ENCODE data around the gene PLN. TPM values are rescaled to one million over a fixed set of nuclear protein-coding genes. Genes with fewer than 3 reads are reported as not detected.
A peak's percentile ranks its signal among the peaks of the same experiment; 100 is the strongest.

PLN gene
- total RNA-seq, 1 experiment from 2014 or later: 0.05 TPM

- peak; percentile 7 for DNase-seq (ENCODE audit: low read depth)
Observed at GRCh38 chr6:118537574-118537973, 10.5 kb upstream of the PLN start.

- peak; percentile 83 for DNase-seq (ENCODE audit: low read depth)
Observed at GRCh38 chr6:118542184-118542952, 5.7 kb upstream of the PLN start.

GRCh38 chr6:118544105-118544504, 4.0 kb upstream of the PLN start:
- no peak for DNase-seq (ENCODE audit: low read depth)

GRCh38 chr6:118546164-118546879, 1.8 kb upstream of the PLN start:
- no peak for DNase-seq (ENCODE audit: low read depth)

- no peak for DNase-seq (ENCODE audit: low read depth)
Observed at GRCh38 chr6:118546880-118547218, 1.2 kb upstream of the PLN start.

- no peak for DNase-seq (ENCODE audit: low read depth)
Observed at GRCh38 chr6:118548613-118549012, 517 bp downstream of the PLN start.

GRCh38 chr6:118551063-118552053, 3.3 kb downstream of the PLN start:
- peak; percentile 41 for DNase-seq (ENCODE audit: low read depth)

GRCh38 chr6:118553132-118553531, 5.0 kb downstream of the PLN start:
- DNase-seq (ENCODE audit: low read depth): no peak

GRCh38 chr6:118554698-118555097, 6.6 kb downstream of the PLN start:
- no peak for DNase-seq (ENCODE audit: low read depth)

GRCh38 chr6:118558464-118559217, 10.5 kb downstream of the PLN start:
- no peak for DNase-seq (ENCODE audit: low read depth)

- no peak for DNase-seq (ENCODE audit: low read depth)
Observed at GRCh38 chr6:118559659-118560058, 11.6 kb downstream of the PLN start.

GRCh38 chr6:118562248-118562647, 14.2 kb downstream of the PLN start:
- no peak for DNase-seq (ENCODE audit: low read depth)

GRCh38 chr6:118562959-118563358, 14.9 kb downstream of the PLN start:
- DNase-seq (ENCODE audit: low read depth): peak; percentile 20

- peak; percentile 48 for DNase-seq (ENCODE audit: low read depth)
Observed at GRCh38 chr6:118565311-118565960, 17.3 kb downstream of the PLN start.

- no peak for DNase-seq (ENCODE audit: low read depth)
Observed at GRCh38 chr6:118567974-118568373, 19.9 kb downstream of the PLN start.

GRCh38 chr6:118569498-118569897, 21.4 kb downstream of the PLN start:
- DNase-seq (ENCODE audit: low read depth): no peak

- DNase-seq (ENCODE audit: low read depth): no peak
Observed at GRCh38 chr6:118571121-118571520, 23.0 kb downstream of the PLN start.

GRCh38 chr6:118574051-118574865, 26.2 kb downstream of the PLN start:
- no peak for DNase-seq (ENCODE audit: low read depth)

- no peak for DNase-seq (ENCODE audit: low read depth)
Observed at GRCh38 chr6:118577972-118578371, 29.9 kb downstream of the PLN start.

GRCh38 chr6:118578617-118579016, 30.5 kb downstream of the PLN start:
- no peak for DNase-seq (ENCODE audit: low read depth)

Measured in M059J (cell line).